ENCODE measurements around the gene IVD.

Gene IVD

GRCh38 chr15:40405501-40406381 is at the start of gene IVD:
TSS of gene IVD (plus strand) at chr15:40405795. CDS start at chr15:40405828, 33 bp downstream.
- peak; percentile 84 to 85 for DNase-seq (ENCODE audit: low read depth in 2 of 2)

GRCh38 chr15:40355976-40356585 is 49.5 kb upstream of the IVD start:
- no peak for DNase-seq (ENCODE audit: low read depth in 2 of 2)

- no peak for DNase-seq (ENCODE audit: low read depth in 2 of 2)
Observed at GRCh38 chr15:40357246-40357645, 48.3 kb upstream of the IVD start.

- DNase-seq (ENCODE audit: low read depth in 2 of 2) = peak; percentile 79 to 81
Observed at GRCh38 chr15:40357723-40358470, 47.7 kb upstream of the IVD start, which contains the start of gene DISP2. TSS of gene DISP2 (plus strand) at chr15:40358219. CDS start at chr15:40358322, 103 bp downstream.

GRCh38 chr15:40358471-40359353 is 46.9 kb upstream of the IVD start:
- no peak for DNase-seq (ENCODE audit: low read depth in 2 of 2)

GRCh38 chr15:40360015-40360414 is 45.6 kb upstream of the IVD start:
- DNase-seq (ENCODE audit: low read depth in 2 of 2) = no peak

- DNase-seq (ENCODE audit: low read depth in 2 of 2) = no peak
Observed at GRCh38 chr15:40361640-40362039, 44.0 kb upstream of the IVD start.

GRCh38 chr15:40363611-40364010 is 42.0 kb upstream of the IVD start:
- DNase-seq (ENCODE audit: low read depth in 2 of 2) = no peak

- no peak for DNase-seq (ENCODE audit: low read depth in 2 of 2)
Observed at GRCh38 chr15:40364251-40364650, 41.3 kb upstream of the IVD start.

- DNase-seq (ENCODE audit: low read depth in 2 of 2) = no peak
Observed at GRCh38 chr15:40365016-40365415, 40.6 kb upstream of the IVD start.

GRCh38 chr15:40365624-40366456 is 39.8 kb upstream of the IVD start:
- no peak for DNase-seq (ENCODE audit: low read depth in 2 of 2)

GRCh38 chr15:40366457-40367370 is 38.9 kb upstream of the IVD start:
- DNase-seq (ENCODE audit: low read depth in 2 of 2) = no peak

GRCh38 chr15:40367371-40367685 is 38.3 kb upstream of the IVD start:
- DNase-seq (ENCODE audit: low read depth in 2 of 2) = no peak

GRCh38 chr15:40367686-40368611 is 37.6 kb upstream of the IVD start:
- peak; percentile 73 for DNase-seq (ENCODE audit: low read depth in 2 of 2)

- DNase-seq (ENCODE audit: low read depth in 2 of 2) = no peak
Observed at GRCh38 chr15:40368719-40369473, 36.7 kb upstream of the IVD start.

GRCh38 chr15:40369474-40369869 is 36.1 kb upstream of the IVD start:
- no peak for DNase-seq (ENCODE audit: low read depth in 2 of 2)

GRCh38 chr15:40369971-40370370 is 35.6 kb upstream of the IVD start:
- DNase-seq (ENCODE audit: low read depth in 2 of 2) = no peak

- DNase-seq (ENCODE audit: low read depth in 2 of 2) = no peak
Observed at GRCh38 chr15:40372981-40373380, 32.6 kb upstream of the IVD start.
